Erythroblast (primary cell): Measurements from ENCODE around the gene LYRM1.

Experiments
- GATA1 ChIP-seq: IDR thresholded peaks from 2 replicates; pipeline ENCODE4 v1.6.1; 2011; ENCODE audit warnings: low read depth, mild to moderate bottlenecking, control low read depth, low read length, moderate library complexity
- POLR2A ChIP-seq: IDR thresholded peaks from 2 replicates; pipeline ENCODE4 v1.6.1; 2011; ENCODE audit warnings: mild to moderate bottlenecking, low read length

DNA sequence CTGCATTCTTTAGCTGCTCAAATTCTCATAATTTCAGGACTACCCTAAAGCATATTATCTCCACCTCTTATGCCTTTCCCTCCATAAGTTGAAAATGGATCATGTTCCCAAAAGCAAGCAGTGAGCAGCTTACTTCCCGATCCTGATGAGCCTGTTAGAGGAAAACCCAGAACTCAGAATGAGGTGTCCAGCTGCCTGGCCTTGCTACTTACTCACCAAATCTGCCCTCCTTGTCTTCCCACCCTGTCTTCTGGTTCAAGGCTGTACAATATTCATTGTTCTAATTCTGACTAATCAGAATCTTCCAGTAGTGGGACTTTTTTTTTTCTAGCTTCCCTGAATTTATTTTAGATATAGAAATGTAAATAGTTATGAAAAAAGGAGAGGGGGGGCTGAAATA, 10.8 kb downstream of the LYRM1 start:
- TF ChIP-seq POLR2A (no peak), GATA1 (no peak)
